Activated CD8-positive, alpha-beta memory T cell treated with anti-CD3 and anti-CD28 coated beads, Interleukin-2, amount 10 ng/mL, durations not matched to agents 7 days and 5 days (primary cell): ENCODE measurements around the gene YIF1A. TPM values are rescaled to one million over a fixed set of nuclear protein-coding genes. Genes with fewer than 3 reads are reported as not detected.
"Not testable (repeated sequence)": the region's sequence is repeated elsewhere in the genome, so short reads cannot be mapped to it uniquely, and the experiment has no call there.

Experiments
- ATAC-seq: fragments of 150-1000 bp; cut with Tn5 transposase; one replicate; pipeline ENCODE4 v1.10.0; 2021; ENCODE audit warnings: moderate library complexity
- CTCF ChIA-PET: fragments of 350-600 bp; sonication (Branson Sonifier 250); formaldehyde crosslinking; loops from one replicate; lab custom pipeline; 2021; ENCODE audit warnings: antibody characterized with exemption; lab: Charles Lee
- DNase-seq: peaks from one replicate; pipeline ENCODE4 v3.0.0-alpha.2; 2020
- H3K27ac Mint-ChIP-seq: one replicate; pipeline ENCODE4 v1.8.0; 2021; ENCODE audit warnings: mild to moderate bottlenecking, mixed read lengths
- H3K27me3 Mint-ChIP-seq: one replicate; pipeline ENCODE4 v1.8.0; 2021; ENCODE audit warnings: mixed read lengths
- H3K36me3 Mint-ChIP-seq: one replicate; pipeline ENCODE4 v1.8.0; 2021; ENCODE audit warnings: mild to moderate bottlenecking, mixed read lengths
- H3K4me1 Mint-ChIP-seq: one replicate; pipeline ENCODE4 v1.8.0; 2021; ENCODE audit warnings: mixed read lengths
- H3K4me3 Mint-ChIP-seq: one replicate; pipeline ENCODE4 v1.8.0; 2021; ENCODE audit warnings: mild to moderate bottlenecking, moderate library complexity, mixed read lengths
- H3K9me3 Mint-ChIP-seq: one replicate; pipeline ENCODE4 v1.8.0; 2022; ENCODE audit warnings: low read depth, mixed read lengths
- total RNA-seq, 2 experiments: library from RNA; stranded (reverse); gene quantifications; one replicate each; pipeline ENCODE4 v1.2.3, GENCODE V29; 2021

Gene YIF1A
- total RNA-seq, 2 experiments from 2014 or later: 56.5 to 73.9 TPM

GRCh38 chr11:66277064-66277463 lies 11.9 kb downstream of the YIF1A start:
- DNase-seq, H3K9me3 Mint-ChIP-seq, ATAC-seq, H3K27ac Mint-ChIP-seq, H3K27me3 Mint-ChIP-seq, H3K4me3 Mint-ChIP-seq: not testable (repeated sequence)
- peaks cover 28% of the 10 kb centered on the region for H3K4me1 Mint-ChIP-seq
- peaks cover 24% of the 10 kb centered on the region for H3K36me3 Mint-ChIP-seq
- CTCF ChIA-PET: interaction anchor here (1.2 to 2.9 kb wide), 2 partner anchors 12 to 18 kb away, joined by 5 to 8 read pairs; partner anchors contain the start of gene YIF1A

- not testable (repeated sequence) for H3K27me3 Mint-ChIP-seq, H3K27ac Mint-ChIP-seq, ATAC-seq, DNase-seq, H3K4me3 Mint-ChIP-seq, H3K9me3 Mint-ChIP-seq
- peaks cover 30% of the 10 kb centered on the region for H3K4me1 Mint-ChIP-seq
- CTCF ChIA-PET: interaction anchor here (1.2 to 2.9 kb wide), 2 partner anchors 12 to 18 kb away, joined by 5 to 8 read pairs; partner anchors contain the start of gene YIF1A
- peaks cover 29% of the 10 kb centered on the region for H3K36me3 Mint-ChIP-seq
Observed at GRCh38 chr11:66276619-66277018, 12.3 kb downstream of the YIF1A start.

- H3K4me1 Mint-ChIP-seq: peaks cover 33% of the 10 kb centered on the region
- CTCF ChIA-PET: no interaction called here
- H3K36me3 Mint-ChIP-seq: peaks cover 29% of the 10 kb centered on the region
- no peaks in the 10 kb centered on the region for H3K9me3 Mint-ChIP-seq
- no peak for DNase-seq
- no peak overlapping the region for H3K27ac Mint-ChIP-seq
- H3K27me3 Mint-ChIP-seq: peaks cover 3% of the 10 kb centered on the region
- ATAC-seq: no peak
- no peak overlapping the region for H3K4me3 Mint-ChIP-seq
Observed at GRCh38 chr11:66275984-66276612, 12.8 kb downstream of the YIF1A start.

GRCh38 chr11:66275396-66275795 lies 13.5 kb downstream of the YIF1A start:
- H3K4me1 Mint-ChIP-seq: peaks cover 39% of the 10 kb centered on the region
- no peak overlapping the region for H3K27ac Mint-ChIP-seq
- H3K9me3 Mint-ChIP-seq: no peaks in the 10 kb centered on the region
- ATAC-seq (no peak), DNase-seq (no peak)
- H3K4me3 Mint-ChIP-seq: no peak overlapping the region
- H3K27me3 Mint-ChIP-seq: peaks cover 3% of the 10 kb centered on the region
- H3K36me3 Mint-ChIP-seq: peaks cover 34% of the 10 kb centered on the region
- CTCF ChIA-PET: no interaction called here

GRCh38 chr11:66274219-66274618 lies 14.7 kb downstream of the YIF1A start:
- Mint-ChIP-seq H3K27ac (no peak overlapping the region), H3K4me3 (no peak overlapping the region), H3K4me1 (peaks cover 51% of the 10 kb centered on the region), H3K36me3 (peaks cover 40% of the 10 kb centered on the region), H3K9me3 (no peaks in the 10 kb centered on the region), H3K27me3 (peaks cover 3% of the 10 kb centered on the region)
- ATAC-seq (no peak), DNase-seq (no peak)
- CTCF ChIA-PET: interaction anchor here (2.7 to 7.2 kb wide), 2 partner anchors 8 to 51 kb away, joined by 13 to 85 read pairs; no protein-coding TSS in a partner anchor

GRCh38 chr11:66272596-66272995 lies 16.3 kb downstream of the YIF1A start:
- Mint-ChIP-seq H3K27me3 (no peaks in the 10 kb centered on the region), H3K4me3 (no peak overlapping the region), H3K27ac (peak overlapping the region; percentile 79), H3K36me3 (peaks cover 42% of the 10 kb centered on the region), H3K9me3 (no peaks in the 10 kb centered on the region), H3K4me1 (peaks cover 53% of the 10 kb centered on the region)
- DNase-seq (peak; percentile 64), ATAC-seq (no peak)
- CTCF ChIA-PET: interaction anchor here (1.0 to 7.2 kb wide), 10 partner anchors 9 to 250 kb away, joined by 3 to 85 read pairs (median 4); no protein-coding TSS in a partner anchor

GRCh38 chr11:66271816-66272215 lies 17.1 kb downstream of the YIF1A start:
- Mint-ChIP-seq H3K27ac (peak overlapping the region; percentile 79), H3K27me3 (no peaks in the 10 kb centered on the region), H3K36me3 (peaks cover 40% of the 10 kb centered on the region), H3K4me1 (peaks cover 51% of the 10 kb centered on the region), H3K9me3 (no peaks in the 10 kb centered on the region), H3K4me3 (no peak overlapping the region)
- DNase-seq (no peak), ATAC-seq (no peak)
- CTCF ChIA-PET: interaction anchor here (1.2 to 7.2 kb wide), 8 partner anchors 10 to 115 kb away, joined by 3 to 85 read pairs (median 4); partner anchors contain the start of gene YIF1A

- DNase-seq (no peak), ATAC-seq (no peak)
- peaks cover 38% of the 10 kb centered on the region for H3K36me3 Mint-ChIP-seq
- peak overlapping the region; percentile 91 for H3K27ac Mint-ChIP-seq
- peak overlapping the region; percentile 91 for H3K4me3 Mint-ChIP-seq
- H3K4me1 Mint-ChIP-seq: peaks cover 51% of the 10 kb centered on the region
- H3K27me3 Mint-ChIP-seq: no peaks in the 10 kb centered on the region
- CTCF ChIA-PET: interaction anchor here (1.3 to 7.2 kb wide), 4 partner anchors 13 to 120 kb away, joined by 3 to 85 read pairs (median 10); no protein-coding TSS in a partner anchor
- H3K9me3 Mint-ChIP-seq: no peaks in the 10 kb centered on the region
Observed at GRCh38 chr11:66268952-66269905, 19.7 kb downstream of the YIF1A start.

- Mint-ChIP-seq H3K36me3 (peaks cover 34% of the 10 kb centered on the region), H3K27ac (peak within 1 kb of the TSS; percentile 91), H3K4me1 (peaks cover 49% of the 10 kb centered on the region), H3K27me3 (no peaks in the 10 kb centered on the region), H3K9me3 (no peaks in the 10 kb centered on the region), H3K4me3 (peak within 1 kb of the TSS; percentile 91)
- CTCF ChIA-PET: interaction anchor here (0.8 to 7.2 kb wide), 5 partner anchors 13 to 121 kb away, joined by 3 to 85 read pairs (median 7); no protein-coding TSS in a partner anchor
- peak; percentile 88 for ATAC-seq
- DNase-seq: peak; percentile 100
Observed at GRCh38 chr11:66268244-66268951, 20.5 kb downstream of the YIF1A start, which contains the start of gene RAB1B. Gene RAB1B (plus strand): TSS chr11:66268639. CDS start chr11:66268680, 41 bp downstream.

- H3K27me3 Mint-ChIP-seq: no peaks in the 10 kb centered on the region
- DNase-seq (peak; percentile 92), ATAC-seq (peak; percentile 63)
- peaks cover 42% of the 10 kb centered on the region for H3K4me1 Mint-ChIP-seq
- H3K9me3 Mint-ChIP-seq: no peaks in the 10 kb centered on the region
- H3K36me3 Mint-ChIP-seq: peaks cover 27% of the 10 kb centered on the region
- CTCF ChIA-PET: interaction anchor here (0.6 to 7.2 kb wide), 6 partner anchors 14 to 122 kb away, joined by 3 to 85 read pairs (median 5); no protein-coding TSS in a partner anchor
- peak overlapping the region; percentile 91 for H3K4me3 Mint-ChIP-seq
- H3K27ac Mint-ChIP-seq: peak overlapping the region; percentile 91
Observed at GRCh38 chr11:66267379-66268243, 21.3 kb downstream of the YIF1A start.

- CTCF ChIA-PET: interaction anchor here (1.5 to 7.2 kb wide), 2 partner anchors 15 to 44 kb away, joined by 6 to 85 read pairs; no protein-coding TSS in a partner anchor
- H3K9me3 Mint-ChIP-seq: no peaks in the 10 kb centered on the region
- peak overlapping the region; percentile 91 for H3K4me3 Mint-ChIP-seq
- ATAC-seq (no peak), DNase-seq (no peak)
- peaks cover 23% of the 10 kb centered on the region for H3K36me3 Mint-ChIP-seq
- H3K27me3 Mint-ChIP-seq: no peaks in the 10 kb centered on the region
- H3K4me1 Mint-ChIP-seq: peaks cover 36% of the 10 kb centered on the region
- peak overlapping the region; percentile 54 for H3K27ac Mint-ChIP-seq
Observed at GRCh38 chr11:66267039-66267378, 21.9 kb downstream of the YIF1A start.
